OCI-LY1 (cell line): ENCODE data around the gene ADD1.

Source experiments
- EZH2 ChIP-seq: fragments of 200-600 bp; sonication (generic), shearing (Covaris generic); IDR thresholded peaks from 2 replicates; pipeline ENCODE4 v1.8.0; 2017; ENCODE audit warnings: borderline replicate concordance, mixed run types, mild to moderate bottlenecking, antibody characterized with exemption, low read length, moderate library complexity, mixed read lengths
- TF ChIP-seq, protein P1 (sequence below): fragments of 200-600 bp; sonication (generic), shearing (Covaris generic); IDR thresholded peaks from 2 replicates; pipeline ENCODE4 v1.5.1; 2017; ENCODE audit warnings: mild to moderate bottlenecking, antibody characterized with exemption, low read length, moderate library complexity, mixed read lengths

DNA sequence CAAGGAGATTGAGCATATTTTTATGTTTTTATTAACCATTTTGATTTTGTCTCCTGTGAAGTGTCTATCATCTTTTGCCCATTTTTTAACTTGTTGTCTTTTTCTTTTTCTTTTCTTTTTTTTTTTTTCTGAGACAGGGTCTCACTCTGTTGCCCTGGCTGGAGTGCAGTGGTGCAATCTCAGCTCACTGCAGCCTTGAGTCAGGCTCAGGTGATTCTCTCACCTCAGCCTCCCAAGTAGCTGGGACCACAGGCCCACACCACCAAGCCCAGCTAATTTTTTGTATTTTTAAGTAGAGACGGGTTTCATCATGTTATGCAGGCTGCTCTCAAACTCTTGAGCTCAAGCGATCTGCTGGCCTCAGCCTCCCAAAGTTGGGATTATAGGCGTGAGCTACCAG is 4.6 kb upstream of the ADD1 start:
- TF ChIP-seq, protein P1, sequence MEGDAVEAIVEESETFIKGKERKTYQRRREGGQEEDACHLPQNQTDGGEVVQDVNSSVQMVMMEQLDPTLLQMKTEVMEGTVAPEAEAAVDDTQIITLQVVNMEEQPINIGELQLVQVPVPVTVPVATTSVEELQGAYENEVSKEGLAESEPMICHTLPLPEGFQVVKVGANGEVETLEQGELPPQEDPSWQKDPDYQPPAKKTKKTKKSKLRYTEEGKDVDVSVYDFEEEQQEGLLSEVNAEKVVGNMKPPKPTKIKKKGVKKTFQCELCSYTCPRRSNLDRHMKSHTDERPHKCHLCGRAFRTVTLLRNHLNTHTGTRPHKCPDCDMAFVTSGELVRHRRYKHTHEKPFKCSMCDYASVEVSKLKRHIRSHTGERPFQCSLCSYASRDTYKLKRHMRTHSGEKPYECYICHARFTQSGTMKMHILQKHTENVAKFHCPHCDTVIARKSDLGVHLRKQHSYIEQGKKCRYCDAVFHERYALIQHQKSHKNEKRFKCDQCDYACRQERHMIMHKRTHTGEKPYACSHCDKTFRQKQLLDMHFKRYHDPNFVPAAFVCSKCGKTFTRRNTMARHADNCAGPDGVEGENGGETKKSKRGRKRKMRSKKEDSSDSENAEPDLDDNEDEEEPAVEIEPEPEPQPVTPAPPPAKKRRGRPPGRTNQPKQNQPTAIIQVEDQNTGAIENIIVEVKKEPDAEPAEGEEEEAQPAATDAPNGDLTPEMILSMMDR: no peak
- TF ChIP-seq EZH2: no peak
